Thyroid gland (tissue), 4 donors: ENCODE measurements around the gene DNAL4. TPM values are rescaled to one million over a fixed set of nuclear protein-coding genes. Genes with fewer than 3 reads are reported as not detected.

Source experiments
- DNase-seq, 2 donors: peaks; one replicate each; pipeline ENCODE4 v3.0.0-alpha.2; 2019
- H3K27ac ChIP-seq, 3 donors: fragments of 200-600 bp; sonication (generic); 1 replicate in 2 of 3; 2 replicates in 1 of 3; pipeline ENCODE4 v1.5.1; 2016 to 2019; ENCODE audit warnings: mild to moderate bottlenecking in 1 of 3, moderate library complexity in 1 of 3
- H3K27me3 ChIP-seq: fragments of 200-600 bp; sonication (generic); one replicate; pipeline ENCODE4 v1.5.1; 2019
- H3K36me3 ChIP-seq, 2 donors: fragments of 200-600 bp; sonication (generic); one replicate each; pipeline ENCODE4 v1.5.1; 2016 to 2019
- H3K4me1 ChIP-seq, 2 donors: fragments of 200-600 bp; sonication (generic); one replicate each; pipeline ENCODE4 v1.5.1; 2017 to 2019
- H3K4me3 ChIP-seq, 3 donors: fragments of 200-600 bp; sonication (generic); replicated peaks in 1 of 3; 1 replicate in 2 of 3; 2 replicates in 1 of 3; pipeline ENCODE4 v1.5.1; 2016; ENCODE audit warnings: mild to moderate bottlenecking in 1 of 3
- H3K9me3 ChIP-seq: fragments of 200-600 bp; sonication (generic); one replicate; pipeline ENCODE4 v1.5.1; 2017
- CTCF ChIP-seq, 6 experiments: fragments of 200-600 bp in 3 of 6; fragments of 450-650 bp in 3 of 6; sonication (generic) in 3 of 6; IDR thresholded peaks; one replicate each; pipeline ENCODE4 v1.5.1; 2016 to 2019; ENCODE audit warnings: antibody characterized with exemption in 6 of 6, mild to moderate bottlenecking in 2 of 6, inconsistent platforms in 1 of 6, moderate library complexity in 1 of 6
- POLR2A ChIP-seq, 2 donors: fragments of 450-650 bp; IDR thresholded peaks; one replicate each; pipeline ENCODE4 v1.6.1; 2017; ENCODE audit warnings: antibody characterized with exemption in 2 of 2, mild to moderate bottlenecking in 2 of 2, moderate library complexity in 1 of 2
- WGBS, 2 donors: methylation state at CpG; one replicate each; pipeline ENCODE4 v1.1.5; 2017; 5-methylcytosine and 5-hydroxymethylcytosine counted together
- intact Hi-C: fragments of 100-400 bp; cut with DNase I; formaldehyde crosslinking; loops from one replicate; pipeline ENCODE4 v1.15.1; 2023
- total RNA-seq, 4 donors: library from RNA; depleted of rRNA; stranded (reverse); fragments of >200 nt; gene quantifications; one replicate each; pipeline ENCODE4 v1.2.3, GENCODE V29; 2016

The DNAL4 gene
- total RNA-seq, 4 donors from 2014 or later: 30.9 to 50.0 (median 37.9) TPM

GRCh38 chr22:38841211-38841610 lies 47.3 kb upstream of the DNAL4 start:
- peaks cover 5 to 13% of the 10 kb centered on the region in 2 donors for H3K4me1 ChIP-seq
- no peaks in the 10 kb centered on the region for H3K9me3 ChIP-seq
- 18 to 56% methylated on average over 5 to 7 of the region's 7 CpGs for WGBS, 2 donors
- no peaks in the 10 kb centered on the region for H3K27me3 ChIP-seq
- no peak overlapping the region for H3K4me3 ChIP-seq
- intact Hi-C loops: loop anchor here (5.0 kb wide), 1 partner anchor 59 kb away; no protein-coding TSS in a partner anchor
- H3K27ac ChIP-seq: no peak overlapping the region
- H3K36me3 ChIP-seq: no peaks in the 10 kb centered on the region
- no peak for TF ChIP-seq POLR2A (IDR thresholded peaks at IDR 0.05)
- no peak for TF ChIP-seq CTCF (IDR thresholded peaks at IDR 0.05)
- peak in 1 of 2 donors; percentile 22 for DNase-seq

DNA sequence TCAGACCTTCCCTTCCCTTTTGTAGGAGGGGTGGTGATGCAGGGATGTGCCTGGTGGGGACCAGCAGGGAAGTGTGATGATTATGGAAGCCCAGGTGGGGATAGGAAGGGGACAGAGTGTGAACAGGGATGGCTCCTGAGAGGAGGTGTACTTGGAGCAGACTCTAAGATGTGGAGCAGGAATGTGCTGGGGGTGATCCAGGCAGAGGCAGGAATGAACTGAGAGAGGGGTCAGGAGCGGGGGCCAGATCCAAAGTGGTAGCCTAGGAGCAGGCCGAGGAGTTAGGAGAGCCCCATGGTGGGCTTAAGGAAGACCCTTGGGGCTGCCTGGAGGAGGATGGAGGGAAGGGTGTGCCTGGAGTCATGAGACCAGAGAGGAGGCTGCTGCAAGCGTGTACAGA lies 46.2 kb upstream of the DNAL4 start:
- no peaks in the 10 kb centered on the region for H3K27me3 ChIP-seq
- H3K4me1 ChIP-seq: peaks cover 5 to 13% of the 10 kb centered on the region in 2 donors
- no peak for DNase-seq
- WGBS, 2 donors: 87 to 95% methylated on average over 3 of the region's 3 CpGs
- H3K9me3 ChIP-seq: no peaks in the 10 kb centered on the region
- intact Hi-C loops: loop anchor here (5.0 kb wide), 1 partner anchor 58 kb away; no protein-coding TSS in a partner anchor
- H3K4me3 ChIP-seq: no peak overlapping the region
- no peak for TF ChIP-seq POLR2A (IDR thresholded peaks at IDR 0.05)
- no peak for TF ChIP-seq CTCF (IDR thresholded peaks at IDR 0.05)
- no peak overlapping the region for H3K27ac ChIP-seq
- H3K36me3 ChIP-seq: no peaks in the 10 kb centered on the region

DNA sequence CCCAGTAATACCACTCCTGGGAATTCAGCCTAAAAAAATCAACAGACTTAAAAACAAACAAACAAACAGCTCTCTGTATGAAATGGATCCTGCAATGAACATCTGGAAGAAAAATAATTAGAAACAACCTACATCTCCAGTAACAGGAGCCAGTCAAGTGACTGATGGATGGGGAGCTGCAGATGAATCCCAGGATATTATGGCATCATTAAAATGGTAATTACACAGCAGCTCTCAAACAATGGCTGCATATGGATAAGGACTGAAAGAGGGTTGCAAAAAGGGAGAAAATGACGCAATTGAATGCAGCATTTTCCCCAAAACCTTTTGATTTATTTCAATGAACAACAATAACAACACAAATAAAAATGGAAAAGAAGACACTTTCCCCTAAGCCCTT lies 45.7 kb upstream of the DNAL4 start:
- H3K36me3 ChIP-seq: no peaks in the 10 kb centered on the region
- H3K4me1 ChIP-seq: peaks cover 5 to 13% of the 10 kb centered on the region in 2 donors
- no peak for TF ChIP-seq POLR2A (IDR thresholded peaks at IDR 0.05)
- TF ChIP-seq CTCF (IDR thresholded peaks at IDR 0.05): no peak
- 95% methylated on average over 1 of the region's 1 CpG for WGBS, 2 donors
- H3K27me3 ChIP-seq: no peaks in the 10 kb centered on the region
- no peaks in the 10 kb centered on the region for H3K9me3 ChIP-seq
- no peak overlapping the region for H3K27ac ChIP-seq
- DNase-seq: no peak
- no peak overlapping the region for H3K4me3 ChIP-seq
- intact Hi-C loops: loop anchor here (5.0 kb wide), 1 partner anchor 57 kb away; no protein-coding TSS in a partner anchor

GRCh38 chr22:38837414-38837928 lies 43.5 kb upstream of the DNAL4 start:
- H3K4me1 ChIP-seq: peaks cover under 1% of the 10 kb centered on the region in 2 donors
- no peak overlapping the region for H3K4me3 ChIP-seq
- H3K27ac ChIP-seq: no peak overlapping the region
- H3K9me3 ChIP-seq: no peaks in the 10 kb centered on the region
- 92 to 95% methylated on average over 6 of the region's 6 CpGs for WGBS, 2 donors
- TF ChIP-seq POLR2A (IDR thresholded peaks at IDR 0.05) (no peak), CTCF (IDR thresholded peaks at IDR 0.05) (no peak)
- no peaks in the 10 kb centered on the region for H3K27me3 ChIP-seq
- DNase-seq: no peak
- intact Hi-C loops: no loop called here
- H3K36me3 ChIP-seq: no peaks in the 10 kb centered on the region

GRCh38 chr22:38835888-38836301 lies 42.0 kb upstream of the DNAL4 start:
- no peak overlapping the region for H3K27ac ChIP-seq
- no peak for TF ChIP-seq CTCF (IDR thresholded peaks at IDR 0.05)
- H3K4me1 ChIP-seq: no peaks in the 10 kb centered on the region
- no peak for DNase-seq
- intact Hi-C loops: no loop called here
- no peaks in the 10 kb centered on the region for H3K9me3 ChIP-seq
- no peaks in the 10 kb centered on the region for H3K27me3 ChIP-seq
- H3K36me3 ChIP-seq: no peaks in the 10 kb centered on the region
- no peak overlapping the region for H3K4me3 ChIP-seq
- 64 to 67% methylated on average over 19 of the region's 19 CpGs for WGBS, 2 donors
